GM23338 (cell line): ENCODE measurements around the gene HRH2. TPM values are rescaled to one million over a fixed set of nuclear protein-coding genes. Genes with fewer than 3 reads are reported as not detected.

ENCODE experiments used
- ATAC-seq: fragments of 200-7000 bp; cut with Tn5 transposase; 3 replicates; pipeline ENCODE4 v1.9.1; 2020
- DNase-seq: peaks from one replicate; pipeline ENCODE4 v3.0.0-alpha.2; 2015; ENCODE audit warnings: low spot score
- H2AFZ ChIP-seq: fragments of 200-600 bp; sonication (generic); 2 replicates; pipeline ENCODE4 v1.8.0; 2016; ENCODE audit warnings: antibody characterized with exemption, mild to moderate bottlenecking, moderate library complexity
- H3F3A ChIP-seq: fragments of 200-600 bp; sonication (generic); replicated peaks from 2 replicates; pipeline ENCODE4 v1.8.0; 2017; ENCODE audit warnings: antibody characterized with exemption, mixed run types, low read depth
- H3K27ac ChIP-seq: fragments of 200-600 bp; sonication (generic); 2 replicates; pipeline ENCODE4 v1.6.1; 2016; ENCODE audit warnings: low read depth
- H3K27me3 ChIP-seq: fragments of 200-600 bp; sonication (generic); 2 replicates; pipeline ENCODE4 v1.8.0; 2016; ENCODE audit warnings: mild to moderate bottlenecking, mixed run types, moderate library complexity; ENCODE audit not compliant: insufficient read depth
- H3K36me3 ChIP-seq: fragments of 200-600 bp; sonication (generic); 2 replicates; pipeline ENCODE4 v1.8.0; 2016; ENCODE audit warnings: mild to moderate bottlenecking; ENCODE audit not compliant: insufficient read depth
- H3K4me1 ChIP-seq: fragments of 200-600 bp; sonication (generic); 2 replicates; pipeline ENCODE4 v1.8.0; 2016; ENCODE audit warnings: mild to moderate bottlenecking, moderate library complexity; ENCODE audit not compliant: insufficient read depth
- H3K4me2 ChIP-seq: fragments of 200-600 bp; sonication (generic); 2 replicates; pipeline ENCODE4 v1.7.1; 2017; ENCODE audit warnings: mixed run types
- H3K4me3 ChIP-seq: fragments of 200-600 bp; sonication (generic); 2 replicates; pipeline ENCODE4 v1.6.1; 2016; ENCODE audit warnings: mixed run types
- H3K79me2 ChIP-seq: fragments of 200-600 bp; sonication (generic); replicated peaks from 2 replicates; pipeline ENCODE4 v1.8.0; 2017; ENCODE audit warnings: mild to moderate bottlenecking; ENCODE audit not compliant: insufficient read depth
- H3K9me2 ChIP-seq: fragments of 200-600 bp; sonication (generic); 2 replicates; pipeline ENCODE4 v1.8.0; 2017; ENCODE audit not compliant: insufficient read depth
- H4K20me1 ChIP-seq: fragments of 200-600 bp; sonication (generic); replicated peaks from 2 replicates; pipeline ENCODE4 v1.8.0; 2017; ENCODE audit warnings: mild to moderate bottlenecking; ENCODE audit not compliant: insufficient read depth
- H3K27ac Mint-ChIP-seq: 2 replicates; pipeline ENCODE4 v1.8.0; 2020; ENCODE audit warnings: inconsistent platforms, mild to moderate bottlenecking, moderate library complexity, mixed read lengths
- H3K27me3 Mint-ChIP-seq: 3 replicates; pipeline ENCODE4 v1.8.0; 2022; ENCODE audit warnings: low read depth, mild to moderate bottlenecking, moderate library complexity, mixed read lengths, inconsistent platforms; ENCODE audit not compliant: insufficient read depth, poor library complexity
- H3K36me3 Mint-ChIP-seq: 3 replicates; pipeline ENCODE4 v1.8.0; 2021; ENCODE audit warnings: low read depth, mild to moderate bottlenecking, inconsistent platforms, moderate library complexity, mixed read lengths
- H3K4me1 Mint-ChIP-seq: 3 replicates; pipeline ENCODE4 v1.8.0; 2020; ENCODE audit warnings: mild to moderate bottlenecking, inconsistent platforms, mixed read lengths
- H3K4me3 Mint-ChIP-seq: 3 replicates; pipeline ENCODE4 v1.8.0; 2021; ENCODE audit warnings: moderate library complexity, mild to moderate bottlenecking, inconsistent platforms, mixed read lengths
- H3K9me3 Mint-ChIP-seq: 3 replicates; pipeline ENCODE4 v1.8.0; 2020; ENCODE audit warnings: moderate library complexity, mild to moderate bottlenecking, inconsistent platforms, mixed read lengths
- CREB1 ChIP-seq: fragments of 250-450 bp; sonication (Bioruptor Pico); IDR thresholded peaks from 2 replicates; pipeline ENCODE4 v1.5.0; 2020; ENCODE audit warnings: low read depth, mild to moderate bottlenecking, moderate library complexity
- CTCF ChIP-seq, 2 experiments: fragments of 200-600 bp in 1 of 2; sonication (generic) in 1 of 2; conservative IDR thresholded peaks; 2 replicates each; pipeline versions ENCODE4 v1.5.1 to v1.6.1; 2016 to 2017; ENCODE audit warnings: antibody characterized with exemption in 2 of 2, low read depth in 2 of 2, mild to moderate bottlenecking in 2 of 2, moderate library complexity in 1 of 2
- ETS1 ChIP-seq: IDR thresholded peaks from 2 replicates; pipeline ENCODE4 v1.6.1; 2016; ENCODE audit warnings: antibody characterized with exemption
- EZH2 ChIP-seq: fragments of 200-600 bp; sonication (generic); IDR thresholded peaks from one replicate; pipeline ENCODE4 v1.8.0; 2017; ENCODE audit warnings: antibody characterized with exemption, mild to moderate bottlenecking, low read depth; ENCODE audit not compliant: unreplicated experiment
- JUNB ChIP-seq: IDR thresholded peaks from one replicate; pipeline ENCODE4 v1.6.1; 2016; ENCODE audit warnings: antibody characterized with exemption; ENCODE audit not compliant: unreplicated experiment
- ZNF114 ChIP-seq: fragments of 250-450 bp; sonication (Bioruptor Pico); IDR thresholded peaks from 2 replicates; pipeline ENCODE4 v1.5.0; 2020; ENCODE audit warnings: mild to moderate bottlenecking, moderate library complexity
- polyA plus RNA-seq: library from polyadenylated mRNA; unstranded; fragments of >200 nt; fragmentation: Nextera tagmentation; extraction: Ambion mirVana; gene quantifications from 2 replicates; pipeline ENCODE4 v1.2.1, GENCODE V29; 2016
- total RNA-seq: library from RNA; depleted of rRNA; stranded (reverse); fragments of >200 nt; shearing (Covaris generic); gene quantifications from 2 replicates; pipeline ENCODE4 v1.2.3, GENCODE V29; 2014
- TF ChIP-seq, protein P1 (sequence below): fragments of 250-450 bp; sonication (Bioruptor Pico); IDR thresholded peaks from 2 replicates; pipeline ENCODE4 v1.5.0; 2020; ENCODE audit warnings: mild to moderate bottlenecking, moderate library complexity

Gene HRH2
- total and polyA plus RNA-seq, 2 experiments from 2014 or later: 6.8 to 7.0 TPM

GRCh38 chr5:175658299-175659145 is 651 bp downstream of the HRH2 start:
- Mint-ChIP-seq H3K27ac (no peak overlapping the region), H3K4me1 (peaks cover 7% of the 10 kb centered on the region; the same call in 2 of the 3 replicates), H3K27me3 (peaks cover 31% of the 10 kb centered on the region), H3K4me3 (peak overlapping the region; percentile 88), H3K36me3 (no peaks in the 10 kb centered on the region; the same call in 2 of the 3 replicates), H3K9me3 (no peaks in the 10 kb centered on the region)
- ATAC-seq (peak; percentile 68), DNase-seq (peak; percentile 63)
- H2AFZ ChIP-seq: peak overlapping the region; percentile 87
- H3K36me3 ChIP-seq: no peaks in the 10 kb centered on the region
- H3K4me1 ChIP-seq: no peaks in the 10 kb centered on the region
- H3K27ac ChIP-seq: no peak overlapping the region
- H3F3A ChIP-seq: no peaks in the 10 kb centered on the region
- peaks cover 19% of the 10 kb centered on the region; the same call in 1 of the 2 replicates for H3K27me3 ChIP-seq
- peak overlapping the region; percentile 94 for H3K4me3 ChIP-seq
- H3K79me2 ChIP-seq: no peaks in the 10 kb centered on the region
- peak overlapping the region; percentile 78 for H3K4me2 ChIP-seq
- peaks cover 7% of the 10 kb centered on the region; the same call in 1 of the 2 replicates for H3K9me2 ChIP-seq
- H4K20me1 ChIP-seq: peaks cover 3% of the 10 kb centered on the region; the same call in 1 of the 2 replicates
- peak; percentile 16 for TF ChIP-seq EZH2
- peak; percentile 9 to 72; a peak in 2 of 4 replicates for TF ChIP-seq CTCF (conservative IDR thresholded peaks at IDR 0.05; ENCODE audit: low read depth in 2 of 2)
- TF ChIP-seq ZNF114 (CRISPR knock-in tag): no peak
- TF ChIP-seq ETS1: no peak

DNA sequence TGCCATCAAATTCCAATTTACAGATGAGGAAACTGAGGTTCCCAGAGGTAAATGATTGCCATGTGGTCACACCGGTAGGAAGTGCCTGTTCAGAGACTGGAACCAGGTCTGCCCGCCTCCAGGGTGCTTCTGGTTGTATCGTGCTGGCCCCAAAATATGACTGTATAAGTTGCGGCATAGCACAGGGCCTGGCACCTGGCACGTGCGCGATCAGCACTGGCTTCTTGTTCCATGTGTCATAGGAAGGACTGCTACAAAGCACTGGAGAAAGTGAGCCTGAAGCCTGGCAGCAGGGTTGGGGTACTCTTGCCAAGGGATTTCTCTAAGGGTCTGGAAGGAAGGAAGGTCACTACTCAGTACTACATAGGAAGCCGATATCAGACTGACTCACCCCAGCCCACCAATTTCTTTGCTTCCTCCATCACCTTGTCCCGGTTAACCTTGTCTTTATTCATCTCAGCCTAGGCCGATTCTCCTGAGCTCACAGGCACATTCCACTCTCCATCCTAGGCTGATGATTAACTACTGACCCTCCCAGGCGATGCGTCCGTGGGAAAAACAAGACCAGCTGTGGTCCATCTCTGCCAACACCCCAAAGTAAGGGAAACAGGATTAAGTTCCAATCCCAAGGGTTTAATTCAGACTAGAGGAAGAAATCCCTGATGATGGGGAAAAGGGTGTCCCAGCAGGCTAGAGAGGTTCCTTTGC is 1.8 kb downstream of the HRH2 start:
- H3K27ac ChIP-seq: no peak overlapping the region
- Mint-ChIP-seq H3K27ac (no peak overlapping the region), H3K27me3 (peaks cover 32% of the 10 kb centered on the region), H3K36me3 (no peaks in the 10 kb centered on the region; the same call in 2 of the 3 replicates), H3K4me1 (peaks cover 5% of the 10 kb centered on the region; the same call in 2 of the 3 replicates), H3K4me3 (no peak overlapping the region), H3K9me3 (no peaks in the 10 kb centered on the region)
- DNase-seq (no peak), ATAC-seq (no peak)
- no peaks in the 10 kb centered on the region for H3K9me2 ChIP-seq
- H3F3A ChIP-seq: no peaks in the 10 kb centered on the region
- no peak overlapping the region for H2AFZ ChIP-seq
- peaks cover 19% of the 10 kb centered on the region; the same call in 1 of the 2 replicates for H3K27me3 ChIP-seq
- peak overlapping the region; percentile 78; the same call in 1 of the 2 replicates for H3K4me2 ChIP-seq
- H3K4me3 ChIP-seq: no peak overlapping the region
- H4K20me1 ChIP-seq: peaks cover 3% of the 10 kb centered on the region; the same call in 1 of the 2 replicates
- H3K36me3 ChIP-seq: no peaks in the 10 kb centered on the region
- H3K79me2 ChIP-seq: no peaks in the 10 kb centered on the region
- H3K4me1 ChIP-seq: no peaks in the 10 kb centered on the region
- TF ChIP-seq JUNB: no peak
- no peak for TF ChIP-seq CREB1 (CRISPR knock-in tag)
- TF ChIP-seq, protein P1, sequence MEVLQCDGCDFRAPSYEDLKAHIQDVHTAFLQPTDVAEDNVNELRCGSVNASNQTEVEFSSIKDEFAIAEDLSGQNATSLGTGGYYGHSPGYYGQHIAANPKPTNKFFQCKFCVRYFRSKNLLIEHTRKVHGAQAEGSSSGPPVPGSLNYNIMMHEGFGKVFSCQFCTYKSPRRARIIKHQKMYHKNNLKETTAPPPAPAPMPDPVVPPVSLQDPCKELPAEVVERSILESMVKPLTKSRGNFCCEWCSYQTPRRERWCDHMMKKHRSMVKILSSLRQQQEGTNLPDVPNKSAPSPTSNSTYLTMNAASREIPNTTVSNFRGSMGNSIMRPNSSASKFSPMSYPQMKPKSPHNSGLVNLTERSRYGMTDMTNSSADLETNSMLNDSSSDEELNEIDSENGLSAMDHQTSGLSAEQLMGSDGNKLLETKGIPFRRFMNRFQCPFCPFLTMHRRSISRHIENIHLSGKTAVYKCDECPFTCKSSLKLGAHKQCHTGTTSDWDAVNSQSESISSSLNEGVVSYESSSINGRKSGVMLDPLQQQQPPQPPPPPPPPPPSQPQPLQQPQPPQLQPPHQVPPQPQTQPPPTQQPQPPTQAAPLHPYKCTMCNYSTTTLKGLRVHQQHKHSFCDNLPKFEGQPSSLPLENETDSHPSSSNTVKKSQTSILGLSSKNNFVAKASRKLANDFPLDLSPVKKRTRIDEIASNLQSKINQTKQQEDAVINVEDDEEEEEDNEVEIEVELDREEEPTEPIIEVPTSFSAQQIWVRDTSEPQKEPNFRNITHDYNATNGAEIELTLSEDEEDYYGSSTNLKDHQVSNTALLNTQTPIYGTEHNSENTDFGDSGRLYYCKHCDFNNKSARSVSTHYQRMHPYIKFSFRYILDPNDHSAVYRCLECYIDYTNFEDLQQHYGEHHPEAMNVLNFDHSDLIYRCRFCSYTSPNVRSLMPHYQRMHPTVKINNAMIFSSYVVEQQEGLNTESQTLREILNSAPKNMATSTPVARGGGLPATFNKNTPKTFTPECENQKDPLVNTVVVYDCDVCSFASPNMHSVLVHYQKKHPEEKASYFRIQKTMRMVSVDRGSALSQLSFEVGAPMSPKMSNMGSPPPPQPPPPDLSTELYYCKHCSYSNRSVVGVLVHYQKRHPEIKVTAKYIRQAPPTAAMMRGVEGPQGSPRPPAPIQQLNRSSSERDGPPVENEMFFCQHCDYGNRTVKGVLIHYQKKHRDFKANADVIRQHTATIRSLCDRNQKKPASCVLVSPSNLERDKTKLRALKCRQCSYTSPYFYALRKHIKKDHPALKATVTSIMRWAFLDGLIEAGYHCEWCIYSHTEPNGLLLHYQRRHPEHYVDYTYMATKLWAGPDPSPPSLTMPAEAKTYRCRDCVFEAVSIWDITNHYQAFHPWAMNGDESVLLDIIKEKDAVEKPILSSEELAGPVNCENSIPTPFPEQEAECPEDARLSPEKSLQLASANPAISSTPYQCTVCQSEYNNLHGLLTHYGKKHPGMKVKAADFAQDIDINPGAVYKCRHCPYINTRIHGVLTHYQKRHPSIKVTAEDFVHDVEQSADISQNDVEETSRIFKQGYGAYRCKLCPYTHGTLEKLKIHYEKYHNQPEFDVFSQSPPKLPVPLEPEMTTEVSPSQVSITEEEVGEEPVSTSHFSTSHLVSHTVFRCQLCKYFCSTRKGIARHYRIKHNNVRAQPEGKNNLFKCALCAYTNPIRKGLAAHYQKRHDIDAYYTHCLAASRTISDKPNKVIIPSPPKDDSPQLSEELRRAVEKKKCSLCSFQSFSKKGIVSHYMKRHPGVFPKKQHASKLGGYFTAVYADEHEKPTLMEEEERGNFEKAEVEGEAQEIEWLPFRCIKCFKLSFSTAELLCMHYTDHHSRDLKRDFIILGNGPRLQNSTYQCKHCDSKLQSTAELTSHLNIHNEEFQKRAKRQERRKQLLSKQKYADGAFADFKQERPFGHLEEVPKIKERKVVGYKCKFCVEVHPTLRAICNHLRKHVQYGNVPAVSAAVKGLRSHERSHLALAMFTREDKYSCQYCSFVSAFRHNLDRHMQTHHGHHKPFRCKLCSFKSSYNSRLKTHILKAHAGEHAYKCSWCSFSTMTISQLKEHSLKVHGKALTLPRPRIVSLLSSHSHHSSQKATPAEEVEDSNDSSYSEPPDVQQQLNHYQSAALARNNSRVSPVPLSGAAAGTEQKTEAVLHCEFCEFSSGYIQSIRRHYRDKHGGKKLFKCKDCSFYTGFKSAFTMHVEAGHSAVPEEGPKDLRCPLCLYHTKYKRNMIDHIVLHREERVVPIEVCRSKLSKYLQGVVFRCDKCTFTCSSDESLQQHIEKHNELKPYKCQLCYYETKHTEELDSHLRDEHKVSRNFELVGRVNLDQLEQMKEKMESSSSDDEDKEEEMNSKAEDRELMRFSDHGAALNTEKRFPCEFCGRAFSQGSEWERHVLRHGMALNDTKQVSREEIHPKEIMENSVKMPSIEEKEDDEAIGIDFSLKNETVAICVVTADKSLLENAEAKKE (CRISPR knock-in tag): no peak
